HCT116 (cell line): Measurements from ENCODE around the gene HOXD3.

Source experiments
- CEBPB ChIP-seq: IDR thresholded peaks from 2 replicates; pipeline ENCODE4 v1.6.1; 2012; ENCODE audit warnings: low read depth
- EZH2phosphoT487 ChIP-seq: fragments of 200-600 bp; IDR thresholded peaks from 2 replicates; pipeline ENCODE4 v1.6.1; 2018; ENCODE audit warnings: antibody characterized with exemption, borderline replicate concordance
- POLR2A ChIP-seq: IDR thresholded peaks from 2 replicates; pipeline ENCODE4 v1.7.0; 2011; ENCODE audit warnings: borderline replicate concordance; ENCODE audit not compliant: insufficient read depth, insufficient read length; ENCODE audit errors: extremely low read depth
- POLR2AphosphoS5 ChIP-seq: IDR thresholded peaks from 2 replicates; pipeline ENCODE4 v1.6.1; 2011; ENCODE audit warnings: mild to moderate bottlenecking, low read depth, low read length, moderate library complexity
- SIN3A ChIP-seq: IDR thresholded peaks from 2 replicates; pipeline ENCODE4 v1.6.1; 2012; ENCODE audit warnings: low read depth
- TCF7L2 ChIP-seq: IDR thresholded peaks from 2 replicates; pipeline ENCODE4 v1.7.0; 2011; ENCODE audit warnings: borderline replicate concordance, inconsistent platforms; ENCODE audit not compliant: insufficient read depth, insufficient read length; ENCODE audit errors: extremely low read depth
- YY1 ChIP-seq: IDR thresholded peaks from 2 replicates; pipeline ENCODE4 v1.6.1; 2011; ENCODE audit warnings: low read length, low read depth, moderate library complexity, mild to moderate bottlenecking; ENCODE audit not compliant: insufficient replicate concordance; ENCODE audit errors: extremely low read depth
- ZFX ChIP-seq: fragments of 450-650 bp; IDR thresholded peaks from 2 replicates; pipeline ENCODE4 v1.6.1; 2017
- ZNF274 ChIP-seq: fragments of 200-500 bp; sonication (Bioruptor generic); IDR thresholded peaks from 2 replicates; pipeline ENCODE4 v1.6.1; 2014; ENCODE audit warnings: mild to moderate bottlenecking, low read depth, low read length, inconsistent platforms
- TF ChIP-seq, protein P1 (sequence below), 3 experiments: fragments of 200-600 bp in 1 of 3; sonication (generic) in 1 of 3; IDR thresholded peaks in 2 of 3; conservative IDR thresholded peaks in 1 of 3; 2 replicates each; pipeline ENCODE4 v1.5.1; 2012 to 2017; ENCODE audit warnings: low read depth in 2 of 3, low read length in 2 of 3, antibody characterized with exemption in 1 of 3, borderline replicate concordance in 1 of 3, control low read depth in 1 of 3, mild to moderate bottlenecking in 1 of 3, mixed read lengths in 1 of 3, mixed run types in 1 of 3, moderate library complexity in 1 of 3; ENCODE audit not compliant: insufficient read depth in 1 of 3
- TF ChIP-seq, protein P2 (sequence below): IDR thresholded peaks from 2 replicates; pipeline ENCODE4 v1.6.1; 2012

DNA sequence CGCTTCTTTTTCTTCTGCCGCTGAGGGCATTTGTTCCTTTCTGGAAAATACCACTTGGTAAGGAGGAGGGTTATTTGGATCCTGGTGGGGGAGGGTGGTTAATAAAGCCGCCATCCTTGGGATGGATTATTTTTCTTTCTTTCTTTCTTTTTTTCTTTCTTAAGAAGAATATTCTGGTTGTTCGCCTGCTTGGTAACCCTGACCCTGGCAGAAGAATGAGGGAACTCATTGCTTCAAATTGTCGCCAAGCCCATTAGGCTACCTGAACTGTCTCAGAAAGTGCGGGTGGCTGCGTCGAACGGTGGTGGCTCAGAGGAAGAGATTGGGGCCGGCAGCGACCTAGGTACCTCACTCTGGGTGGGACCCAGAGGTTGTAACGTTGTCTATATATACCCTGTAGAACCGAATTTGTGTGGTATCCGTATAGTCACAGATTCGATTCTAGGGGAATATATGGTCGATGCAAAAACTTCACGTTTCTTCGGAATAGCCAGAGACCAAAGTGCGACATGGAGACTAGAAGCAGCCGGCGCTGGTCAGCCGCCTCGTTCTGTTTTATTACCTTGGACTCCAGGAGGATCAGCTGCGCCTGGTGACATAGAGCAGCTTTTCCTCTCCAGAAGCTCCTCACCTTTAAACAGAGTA is 7.0 kb upstream of the HOXD3 start:
- no peak for TF ChIP-seq ZFX
- no peak for TF ChIP-seq POLR2AphosphoS5
- no peak for TF ChIP-seq POLR2A
- TF ChIP-seq SIN3A = no peak
- TF ChIP-seq, protein P1, sequence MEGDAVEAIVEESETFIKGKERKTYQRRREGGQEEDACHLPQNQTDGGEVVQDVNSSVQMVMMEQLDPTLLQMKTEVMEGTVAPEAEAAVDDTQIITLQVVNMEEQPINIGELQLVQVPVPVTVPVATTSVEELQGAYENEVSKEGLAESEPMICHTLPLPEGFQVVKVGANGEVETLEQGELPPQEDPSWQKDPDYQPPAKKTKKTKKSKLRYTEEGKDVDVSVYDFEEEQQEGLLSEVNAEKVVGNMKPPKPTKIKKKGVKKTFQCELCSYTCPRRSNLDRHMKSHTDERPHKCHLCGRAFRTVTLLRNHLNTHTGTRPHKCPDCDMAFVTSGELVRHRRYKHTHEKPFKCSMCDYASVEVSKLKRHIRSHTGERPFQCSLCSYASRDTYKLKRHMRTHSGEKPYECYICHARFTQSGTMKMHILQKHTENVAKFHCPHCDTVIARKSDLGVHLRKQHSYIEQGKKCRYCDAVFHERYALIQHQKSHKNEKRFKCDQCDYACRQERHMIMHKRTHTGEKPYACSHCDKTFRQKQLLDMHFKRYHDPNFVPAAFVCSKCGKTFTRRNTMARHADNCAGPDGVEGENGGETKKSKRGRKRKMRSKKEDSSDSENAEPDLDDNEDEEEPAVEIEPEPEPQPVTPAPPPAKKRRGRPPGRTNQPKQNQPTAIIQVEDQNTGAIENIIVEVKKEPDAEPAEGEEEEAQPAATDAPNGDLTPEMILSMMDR (IDR thresholded peaks at IDR 0.05 in 2 of 3, conservative IDR thresholded peaks at IDR 0.05 in 1 of 3; ENCODE audit: borderline replicate concordance in 1 of 3, insufficient read depth in 1 of 3, low read depth in 2 of 3, low read length in 2 of 3) = no peak
- no peak for TF ChIP-seq ZNF274
- no peak for TF ChIP-seq YY1
- TF ChIP-seq, protein P2, sequence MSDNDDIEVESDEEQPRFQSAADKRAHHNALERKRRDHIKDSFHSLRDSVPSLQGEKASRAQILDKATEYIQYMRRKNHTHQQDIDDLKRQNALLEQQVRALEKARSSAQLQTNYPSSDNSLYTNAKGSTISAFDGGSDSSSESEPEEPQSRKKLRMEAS = no peak
- no peak for TF ChIP-seq TCF7L2
- no peak for TF ChIP-seq EZH2phosphoT487
- TF ChIP-seq CEBPB = no peak
